ENCODE data around the gene BCKDHB.

Gene BCKDHB

GRCh38 chr6:80151635-80152034, 45.2 kb downstream of the BCKDHB start:
- DNase-seq, result no peak

- DNase-seq, result no peak
These were observed 47.7 kb downstream of the BCKDHB start for GRCh38 chr6:80154160-80154559.

- DNase-seq, result no peak
These were observed 49.8 kb downstream of the BCKDHB start for GRCh38 chr6:80156221-80156620.

- no peak for DNase-seq
These were observed 52.1 kb downstream of the BCKDHB start for GRCh38 chr6:80158478-80158989.

GRCh38 chr6:80161434-80161833, 55.0 kb downstream of the BCKDHB start:
- DNase-seq, result no peak

- DNase-seq, result peak in 1 of 5 experiments; percentile 51
These were observed 57.3 kb downstream of the BCKDHB start for GRCh38 chr6:80163754-80164187.

- peak in 1 of 5 experiments; percentile 77 for DNase-seq
These were observed 58.7 kb downstream of the BCKDHB start for GRCh38 chr6:80165143-80165542.

GRCh38 chr6:80165819-80166218, 59.3 kb downstream of the BCKDHB start:
- DNase-seq, result no peak

- DNase-seq, result no peak
These were observed 64.0 kb downstream of the BCKDHB start for GRCh38 chr6:80170433-80170832.

GRCh38 chr6:80173411-80173810, 66.9 kb downstream of the BCKDHB start:
- no peak for DNase-seq

- no peak for DNase-seq
These were observed 68.6 kb downstream of the BCKDHB start for GRCh38 chr6:80174900-80175572.

- peak in 1 of 5 experiments; percentile 7 for DNase-seq
These were observed 73.2 kb downstream of the BCKDHB start for GRCh38 chr6:80179695-80180094.

GRCh38 chr6:80181352-80182081, 75.0 kb downstream of the BCKDHB start:
- DNase-seq, result no peak

GRCh38 chr6:80182308-80182707, 75.8 kb downstream of the BCKDHB start:
- DNase-seq, result no peak

- no peak for DNase-seq
These were observed 76.7 kb downstream of the BCKDHB start for GRCh38 chr6:80183019-80183795.

- no peak for DNase-seq
These were observed 79.0 kb downstream of the BCKDHB start for GRCh38 chr6:80185492-80185891.

- DNase-seq, result no peak
These were observed 79.6 kb downstream of the BCKDHB start for GRCh38 chr6:80186082-80186481.

- no peak for DNase-seq
These were observed 90.4 kb downstream of the BCKDHB start for GRCh38 chr6:80196906-80197305.

GRCh38 chr6:80197474-80197873, 91.0 kb downstream of the BCKDHB start:
- no peak for DNase-seq

- no peak for DNase-seq
These were observed 91.5 kb downstream of the BCKDHB start for GRCh38 chr6:80197986-80198385.

- no peak for DNase-seq
These were observed 96.8 kb downstream of the BCKDHB start for GRCh38 chr6:80203283-80203682.

- no peak for DNase-seq
These were observed 98.9 kb downstream of the BCKDHB start for GRCh38 chr6:80205404-80205803.

GRCh38 chr6:80206758-80207157, 100.3 kb downstream of the BCKDHB start:
- no peak for DNase-seq
